ENCODE results near the gene NUDT4B.
"Not testable (repeated sequence)": the region's sequence is repeated elsewhere in the genome, so short reads cannot be mapped to it uniquely, and the experiment has no call there.

- TF ChIP-seq CTCF, POLR2A, EP300 (IDR thresholded peaks at IDR 0.05): not testable (repeated sequence)
These were observed 25.1 kb upstream of the NUDT4B start for GRCh38 chr1:148723515-148723914.

Data from ovary (tissue), 3 donors.